Neural cell (in vitro differentiated cells): ENCODE data around the gene CRYM. TPM values are rescaled to one million over a fixed set of nuclear protein-coding genes. Genes with fewer than 3 reads are reported as not detected.

Source experiments
- H2AFZ ChIP-seq: fragments of 200-600, 300-800 bp; sonication (generic), shearing (Covaris generic); 2 replicates; pipeline ENCODE4 v1.6.0; 2014; ENCODE audit warnings: low read depth, mild to moderate bottlenecking, antibody characterized with exemption, low read length, moderate library complexity
- H3F3A ChIP-seq: fragments of 200-600 bp; shearing (Covaris generic); 2 replicates; pipeline ENCODE4 v1.6.1; 2016; ENCODE audit warnings: mild to moderate bottlenecking, moderate library complexity, mixed read lengths, antibody characterized with exemption, low read length; ENCODE audit not compliant: insufficient read depth, poor library complexity, severe bottlenecking
- H3K27ac ChIP-seq: fragments of 200-600, 300-800 bp; sonication (generic), shearing (Covaris generic); 2 replicates; pipeline ENCODE4 v1.5.1; 2014; ENCODE audit warnings: mild to moderate bottlenecking, low read length, moderate library complexity
- H3K27me3 ChIP-seq: fragments of 300-800, 200-600 bp; sonication (generic), shearing (Covaris generic); 2 replicates; pipeline ENCODE4 v1.6.0; 2014; ENCODE audit warnings: mild to moderate bottlenecking, low read depth, low read length, moderate library complexity; ENCODE audit not compliant: insufficient read depth
- H3K36me3 ChIP-seq: fragments of 300-800, 200-600 bp; sonication (generic), shearing (Covaris generic); 2 replicates; pipeline ENCODE4 v1.5.1; 2014; ENCODE audit warnings: mild to moderate bottlenecking, antibody characterized with exemption, low read length, moderate library complexity; ENCODE audit not compliant: insufficient read depth
- H3K4me2 ChIP-seq: fragments of 300-800, 200-600 bp; sonication (generic), shearing (Covaris generic); 2 replicates; pipeline ENCODE4 v1.6.0; 2014; ENCODE audit warnings: mild to moderate bottlenecking, low read length
- H3K4me3 ChIP-seq: fragments of 300-800, 200-600 bp; sonication (generic), shearing (Covaris generic); 2 replicates; pipeline ENCODE4 v1.5.1; 2014; ENCODE audit warnings: mild to moderate bottlenecking, low read length, moderate library complexity
- H3K79me2 ChIP-seq: fragments of 200-600 bp; shearing (Covaris generic); replicated peaks from 2 replicates; pipeline ENCODE4 v1.6.0; 2014; ENCODE audit warnings: mild to moderate bottlenecking, low read length, moderate library complexity; ENCODE audit not compliant: insufficient read depth
- H3K9ac ChIP-seq: fragments of 300-800, 200-600 bp; sonication (generic), shearing (Covaris generic); 2 replicates; pipeline ENCODE4 v1.6.1; 2016; ENCODE audit warnings: mild to moderate bottlenecking, low read length, mixed read lengths
- H3K9me2 ChIP-seq: fragments of 200-600 bp; shearing (Covaris generic); 2 replicates; pipeline ENCODE4 v1.6.1; 2016; ENCODE audit warnings: mild to moderate bottlenecking, low read length, mixed read lengths; ENCODE audit not compliant: insufficient read depth
- H3K9me3 ChIP-seq: fragments of 200-600, 300-800 bp; sonication (generic), shearing (Covaris generic); 2 replicates; pipeline ENCODE4 v1.6.1; 2016; ENCODE audit warnings: mild to moderate bottlenecking, mixed run types, low read length, moderate library complexity, mixed read lengths
- H4K20me1 ChIP-seq: fragments of 200-600 bp; shearing (Covaris generic); 2 replicates; pipeline ENCODE4 v1.6.1; 2016; ENCODE audit warnings: mild to moderate bottlenecking, mixed run types; ENCODE audit not compliant: insufficient read depth
- CTCF ChIP-seq: fragments of 450-650 bp; IDR thresholded peaks from 2 replicates; pipeline ENCODE4 v1.5.1; 2014; ENCODE audit warnings: antibody characterized with exemption, mild to moderate bottlenecking, moderate library complexity; ENCODE audit not compliant: poor library complexity, severe bottlenecking
- EP300 ChIP-seq: fragments of 450-650 bp; conservative IDR thresholded peaks from 2 replicates; pipeline ENCODE4 v1.6.1; 2014; ENCODE audit warnings: antibody characterized with exemption, mild to moderate bottlenecking, moderate library complexity; ENCODE audit not compliant: poor library complexity, severe bottlenecking
- EZH2 ChIP-seq: fragments of 200-600, 300-800 bp; shearing (Covaris generic), sonication (generic); IDR thresholded peaks from 2 replicates; pipeline ENCODE4 v1.6.1; 2014; ENCODE audit warnings: antibody characterized with exemption, low read length, borderline replicate concordance, mild to moderate bottlenecking; ENCODE audit not compliant: insufficient read depth, poor library complexity, severe bottlenecking
- MXI1 ChIP-seq: fragments of 450-650 bp; conservative IDR thresholded peaks from 2 replicates; pipeline ENCODE4 v1.6.1; 2014; ENCODE audit warnings: antibody characterized with exemption, mild to moderate bottlenecking; ENCODE audit not compliant: poor library complexity, severe bottlenecking
- POLR2AphosphoS5 ChIP-seq: IDR thresholded peaks from 2 replicates; pipeline ENCODE4 v1.6.1; 2012
- RAD21 ChIP-seq: fragments of 450-650 bp; conservative IDR thresholded peaks from 2 replicates; pipeline ENCODE4 v1.6.1; 2014; ENCODE audit warnings: antibody characterized with exemption, mild to moderate bottlenecking, moderate library complexity
- REST ChIP-seq: IDR thresholded peaks from 2 replicates; pipeline ENCODE4 v1.6.1; 2012; ENCODE audit warnings: borderline replicate concordance
- SMC3 ChIP-seq: fragments of 450-650 bp; conservative IDR thresholded peaks from 2 replicates; pipeline ENCODE4 v1.6.1; 2014; ENCODE audit warnings: antibody characterized with exemption, mild to moderate bottlenecking, moderate library complexity; ENCODE audit not compliant: poor library complexity
- TAF1 ChIP-seq: IDR thresholded peaks from 2 replicates; pipeline ENCODE4 v1.6.1; 2012; ENCODE audit warnings: low read depth
- polyA plus RNA-seq: library from polyadenylated mRNA; depleted of rRNA; stranded (reverse); fragments of >200 nt; gene quantifications from 2 replicates; pipeline ENCODE4 v1.2.3, GENCODE V29; 2014

Gene CRYM
- polyA plus RNA-seq, 1 donor from 2014 or later: 3.8 TPM

DNA sequence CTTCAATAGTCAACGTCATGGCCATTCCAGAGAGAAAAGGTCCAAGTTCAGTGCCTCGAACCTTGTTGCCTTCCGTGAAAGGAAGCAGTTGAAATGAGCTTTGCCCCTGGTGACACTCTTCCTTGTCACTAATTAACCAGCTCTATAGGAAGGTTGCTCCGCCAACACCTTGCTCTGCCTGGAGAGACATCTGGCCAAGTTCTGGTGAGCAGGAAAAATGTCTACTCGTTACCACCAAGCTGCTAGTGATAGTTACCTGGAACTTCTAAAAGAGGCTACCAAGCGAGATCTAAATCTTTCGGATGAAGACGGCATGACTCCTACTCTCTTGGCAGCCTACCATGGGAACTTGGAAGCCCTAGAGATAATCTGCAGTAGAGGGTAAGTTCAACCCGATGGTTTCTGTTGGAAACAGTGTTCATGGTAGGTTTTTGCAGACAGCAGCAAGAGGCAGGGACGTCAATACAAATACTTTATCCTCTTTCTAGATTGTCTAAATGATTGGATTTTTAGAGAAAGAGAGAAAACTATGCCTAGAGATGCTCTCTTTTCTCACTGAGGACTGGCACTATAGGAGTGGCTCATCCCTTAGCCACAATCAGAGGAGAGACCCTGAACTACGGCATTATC, 44.5 kb downstream of the CRYM start, which contains the start of gene ANKS4B:
TSS of gene ANKS4B (plus strand) at position 179 of the 630 bp plus-strand sequence. CDS start at position 218, 39 bp downstream.
- Histone ChIP-seq H3K9ac (no peak within 1 kb of the TSS), H2AFZ (no peak within 1 kb of the TSS)

DNA sequence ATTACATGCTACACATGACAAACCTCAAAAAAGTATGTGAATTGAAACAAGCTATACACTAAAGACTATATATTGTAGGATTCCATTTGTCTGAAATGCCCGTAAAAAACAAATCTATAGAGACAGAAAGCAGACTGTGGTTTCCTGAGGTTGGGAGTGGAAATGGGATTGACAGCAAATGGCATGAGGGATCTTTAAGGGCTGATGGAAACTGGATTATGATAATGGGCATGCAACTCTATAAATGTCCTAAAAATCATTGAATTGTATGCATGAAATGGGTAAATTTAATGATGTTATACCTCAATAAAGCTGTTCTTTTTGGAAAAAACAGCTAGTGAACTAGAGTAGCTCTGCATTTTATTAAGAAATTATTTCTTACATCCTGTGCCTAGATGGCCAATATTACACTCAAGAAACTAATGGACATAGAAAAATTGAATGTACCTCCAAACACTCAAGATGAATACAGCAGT, 45.0 kb downstream of the CRYM start:
- Histone ChIP-seq H3K36me3 (no peaks in the 10 kb centered on the region), H2AFZ (no peak overlapping the region), H3K9me2 (no peaks in the 10 kb centered on the region), H3K4me3 (no peak overlapping the region), H3F3A (no peaks in the 10 kb centered on the region), H3K9me3 (no peaks in the 10 kb centered on the region), H4K20me1 (no peaks in the 10 kb centered on the region), H3K9ac (no peak overlapping the region), H3K4me2 (no peak overlapping the region), H3K79me2 (no peaks in the 10 kb centered on the region), H3K27me3 (no peaks in the 10 kb centered on the region), H3K27ac (no peak overlapping the region)
- no peak for TF ChIP-seq EZH2
- no peak for TF ChIP-seq MXI1
- TF ChIP-seq EP300: no peak
- no peak for TF ChIP-seq CTCF

More for the DNA sequence above, 44.5 kb downstream of the CRYM start, which contains the start of gene ANKS4B:
- no peaks in the 10 kb centered on the region for H3K9me3 ChIP-seq
- H3K27me3 ChIP-seq: no peaks in the 10 kb centered on the region
- H3K9me2 ChIP-seq: no peaks in the 10 kb centered on the region
- no peak within 1 kb of the TSS for H3K4me2 ChIP-seq
- H4K20me1 ChIP-seq: no peaks in the 10 kb centered on the region
- H3K4me3 ChIP-seq: no peak within 1 kb of the TSS
- no peaks in the 10 kb centered on the region for H3K36me3 ChIP-seq
- no peaks in the 10 kb centered on the region for H3K79me2 ChIP-seq
- TF ChIP-seq CTCF (no peak), SMC3 (no peak), EP300 (no peak), REST (no peak), MXI1 (no peak), POLR2AphosphoS5 (no peak), RAD21 (no peak), TAF1 (no peak), EZH2 (no peak)
- H3K27ac ChIP-seq: no peak within 1 kb of the TSS
- H3F3A ChIP-seq: no peaks in the 10 kb centered on the region
